ENCODE results near the gene CLIC3.

- TF ChIP-seq POLR2A (IDR thresholded peaks at IDR 0.05) (no peak), CTCF (IDR thresholded peaks at IDR 0.05) (no peak)
Observed at GRCh38 chr9:136975644-136976043, 20.7 kb downstream of the CLIC3 start.
